Superior temporal gyrus (tissue), 1 donor: ENCODE results near the gene SEMA6D.

ENCODE experiments used
- DNase-seq: peaks from one replicate; pipeline ENCODE4 v3.0.0-alpha.2; 2016; ENCODE audit errors: extremely low spot score

Gene SEMA6D

GRCh38 chr15:47788685-47789084, 71.4 kb downstream of the SEMA6D start:
- no peak for DNase-seq

GRCh38 chr15:47791161-47791560, 73.9 kb downstream of the SEMA6D start:
- DNase-seq = no peak

DNA sequence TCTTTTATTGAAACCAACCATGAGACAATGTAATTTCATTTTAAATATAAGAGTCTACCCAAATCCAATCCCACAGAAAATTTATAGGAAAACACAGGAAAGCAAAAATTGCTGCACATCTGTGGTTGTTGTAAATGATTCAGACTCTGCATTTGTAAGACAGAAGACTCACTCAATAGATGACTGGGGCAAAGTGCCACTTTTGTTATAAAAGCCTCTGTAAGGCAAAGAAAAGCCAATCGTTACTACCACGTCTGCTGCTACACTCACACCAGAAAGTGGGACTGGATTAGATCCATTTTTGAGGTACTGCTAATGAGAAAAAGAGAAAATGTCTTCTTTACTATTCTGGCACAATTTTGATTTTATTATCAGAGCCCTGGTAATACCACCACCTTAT, 74.9 kb downstream of the SEMA6D start:
- peak; percentile 82 for DNase-seq

GRCh38 chr15:47794252-47794914, 77.1 kb downstream of the SEMA6D start:
- DNase-seq = no peak

GRCh38 chr15:47795864-47796263, 78.6 kb downstream of the SEMA6D start:
- DNase-seq = no peak

DNA sequence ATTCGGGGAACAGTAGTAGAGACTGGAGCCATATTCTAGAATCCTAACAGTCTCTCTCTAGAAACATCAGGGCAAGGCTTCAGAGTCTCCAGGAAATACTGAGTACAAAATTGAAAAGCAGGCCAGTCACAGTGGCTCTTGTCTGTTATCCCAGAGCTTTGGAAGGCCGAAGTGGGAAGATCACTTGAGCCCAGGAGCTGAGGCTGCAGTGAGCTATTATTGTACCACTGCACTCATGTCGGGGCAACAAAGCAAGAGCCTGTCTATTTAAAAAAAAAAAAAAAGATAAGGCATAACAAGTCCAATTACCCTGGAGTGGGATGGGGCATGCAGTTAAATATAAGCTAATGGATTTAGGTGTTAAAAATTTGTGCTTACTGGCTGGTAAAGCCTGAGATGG, 79.0 kb downstream of the SEMA6D start:
- DNase-seq = no peak

- DNase-seq = no peak
Measured at GRCh38 chr15:47796830-47797229, 79.5 kb downstream of the SEMA6D start.

DNA sequence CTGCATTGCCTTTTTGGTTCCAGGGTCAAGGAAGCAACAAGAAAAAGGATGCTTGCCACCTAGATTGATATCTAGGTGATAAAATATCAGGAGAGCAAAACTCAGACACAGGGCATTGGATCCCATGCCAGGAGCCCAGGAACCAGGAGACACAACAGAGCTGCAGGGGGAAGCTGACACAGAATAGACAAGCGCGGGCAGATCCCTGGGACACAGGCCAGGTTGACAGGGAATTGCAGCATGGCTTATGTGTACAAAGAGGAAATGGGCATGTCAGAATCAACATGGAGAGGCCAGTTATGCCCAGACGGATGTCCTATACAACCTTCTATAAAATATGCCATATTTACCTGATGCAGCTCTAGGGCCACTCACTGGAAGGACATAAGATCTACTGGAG, 84.2 kb downstream of the SEMA6D start:
- DNase-seq = no peak

GRCh38 chr15:47802216-47802615, 84.9 kb downstream of the SEMA6D start:
- DNase-seq = no peak

DNA sequence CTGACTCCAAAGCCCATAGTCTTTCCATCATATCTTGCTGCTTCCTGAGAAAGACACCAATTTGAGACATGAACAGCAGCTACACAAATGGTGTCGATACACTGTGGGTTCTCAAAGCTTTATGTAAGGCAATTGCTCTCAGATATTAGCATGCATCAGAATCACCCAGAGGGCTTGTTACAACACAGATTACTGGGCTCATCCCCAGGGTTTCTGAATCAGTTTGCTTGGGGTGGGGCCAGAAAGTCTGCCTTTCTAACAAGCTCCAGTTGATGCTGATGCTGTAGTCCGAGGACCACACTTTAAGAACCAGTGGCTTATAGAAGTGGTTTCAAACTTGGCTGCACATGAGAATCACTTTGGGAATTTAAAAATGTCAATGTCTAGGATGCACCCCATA, 86.5 kb downstream of the SEMA6D start:
- DNase-seq = no peak

- no peak for DNase-seq
Measured at GRCh38 chr15:47804733-47805132, 87.4 kb downstream of the SEMA6D start.

GRCh38 chr15:47806008-47806407, 88.7 kb downstream of the SEMA6D start:
- DNase-seq = no peak

GRCh38 chr15:47811172-47811571, 93.9 kb downstream of the SEMA6D start:
- no peak for DNase-seq

GRCh38 chr15:47812470-47812999, 95.2 kb downstream of the SEMA6D start:
- no peak for DNase-seq

- peak; percentile 54 for DNase-seq
Measured at GRCh38 chr15:47813748-47814384, 96.6 kb downstream of the SEMA6D start.

- DNase-seq = no peak
Measured at GRCh38 chr15:47814620-47815019, 97.3 kb downstream of the SEMA6D start.

GRCh38 chr15:47817969-47818548, 100.8 kb downstream of the SEMA6D start:
- no peak for DNase-seq

DNA sequence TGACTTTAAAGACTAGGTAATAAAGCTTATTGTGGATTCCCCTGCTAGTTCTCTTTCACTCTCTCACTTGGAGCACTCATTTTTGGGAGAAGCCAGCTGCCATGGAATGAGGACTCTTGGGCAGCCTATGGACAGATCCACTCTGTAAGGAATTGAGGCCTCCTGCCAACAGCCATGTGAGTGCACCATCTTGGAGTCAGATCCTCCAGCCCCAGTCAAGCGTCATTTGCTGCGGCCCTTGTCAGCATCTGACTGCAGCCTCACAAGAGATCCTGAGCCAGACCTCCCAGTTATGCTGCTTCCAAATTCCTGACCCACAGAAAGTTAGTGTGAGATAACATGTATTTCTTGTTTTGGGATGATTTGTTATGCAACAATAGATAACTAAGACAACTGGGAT, 101.9 kb downstream of the SEMA6D start:
- no peak for DNase-seq

- DNase-seq = peak; percentile 29
Measured at GRCh38 chr15:47820057-47820746, 102.9 kb downstream of the SEMA6D start.

GRCh38 chr15:47820747-47821319, 103.5 kb downstream of the SEMA6D start:
- DNase-seq = peak; percentile 42

GRCh38 chr15:47822048-47822447, 104.7 kb downstream of the SEMA6D start:
- DNase-seq = no peak
